Adipocyte (in vitro differentiated cells): Measurements from ENCODE around the gene BAZ2B.

Source experiments
- DNase-seq: peaks from one replicate; pipeline ENCODE4 v3.0.0-alpha.2; 2015; ENCODE audit warnings: low read depth
- H3K27me3 ChIP-seq: replicated peaks from 2 replicates; pipeline ENCODE4 v1.7.0; 2013; ENCODE audit warnings: mild to moderate bottlenecking, low read length, moderate library complexity; ENCODE audit not compliant: control insufficient read depth, insufficient read depth
- H3K36me3 ChIP-seq: 2 replicates; pipeline ENCODE4 v1.7.0; 2013; ENCODE audit warnings: low read length, mild to moderate bottlenecking, moderate library complexity; ENCODE audit not compliant: control insufficient read depth, insufficient read depth, severe bottlenecking
- H3K4me1 ChIP-seq: 2 replicates; pipeline ENCODE4 v1.7.0; 2013; ENCODE audit warnings: mild to moderate bottlenecking, low read length, moderate library complexity; ENCODE audit not compliant: control insufficient read depth, insufficient read depth
- H3K4me3 ChIP-seq: 2 replicates; pipeline ENCODE4 v1.7.0; 2013; ENCODE audit warnings: mild to moderate bottlenecking, low read length, moderate library complexity
- H3K9ac ChIP-seq: 2 replicates; pipeline ENCODE4 v1.7.0; 2013; ENCODE audit warnings: mild to moderate bottlenecking, low read length, moderate library complexity
- H3K9me3 ChIP-seq: 2 replicates; pipeline ENCODE4 v1.7.0; 2013; ENCODE audit warnings: mild to moderate bottlenecking, low read length, moderate library complexity; ENCODE audit not compliant: control insufficient read depth

BAZ2B gene

GRCh38 chr2:159460227-159460626 is 156.1 kb downstream of the BAZ2B start:
- Histone ChIP-seq H3K9me3 (no peaks in the 10 kb centered on the region), H3K4me3 (no peak overlapping the region), H3K36me3 (no peaks in the 10 kb centered on the region), H3K27me3 (no peaks in the 10 kb centered on the region), H3K9ac (no peak overlapping the region), H3K4me1 (peaks cover 4% of the 10 kb centered on the region)
- no peak for DNase-seq

- no peak overlapping the region for H3K4me3 ChIP-seq
- H3K9ac ChIP-seq: no peak overlapping the region
- no peaks in the 10 kb centered on the region for H3K36me3 ChIP-seq
- peaks cover 7% of the 10 kb centered on the region for H3K4me1 ChIP-seq
- H3K9me3 ChIP-seq: no peaks in the 10 kb centered on the region
- no peak for DNase-seq
- H3K27me3 ChIP-seq: no peaks in the 10 kb centered on the region
These were observed 157.1 kb downstream of the BAZ2B start for GRCh38 chr2:159459279-159459678.

GRCh38 chr2:159457589-159457988 is 158.8 kb downstream of the BAZ2B start:
- peaks cover 7% of the 10 kb centered on the region for H3K4me1 ChIP-seq
- H3K36me3 ChIP-seq: no peaks in the 10 kb centered on the region
- DNase-seq: no peak
- no peaks in the 10 kb centered on the region for H3K9me3 ChIP-seq
- H3K4me3 ChIP-seq: no peak overlapping the region
- no peaks in the 10 kb centered on the region for H3K27me3 ChIP-seq
- H3K9ac ChIP-seq: no peak overlapping the region

- Histone ChIP-seq H3K27me3 (no peaks in the 10 kb centered on the region), H3K9me3 (no peaks in the 10 kb centered on the region), H3K36me3 (no peaks in the 10 kb centered on the region), H3K9ac (no peak overlapping the region), H3K4me3 (no peak overlapping the region), H3K4me1 (peaks cover 7% of the 10 kb centered on the region)
- peak; percentile 25 for DNase-seq
These were observed 159.6 kb downstream of the BAZ2B start for GRCh38 chr2:159456500-159457426.

- no peak overlapping the region for H3K4me3 ChIP-seq
- no peaks in the 10 kb centered on the region for H3K36me3 ChIP-seq
- H3K9me3 ChIP-seq: no peaks in the 10 kb centered on the region
- no peak overlapping the region for H3K9ac ChIP-seq
- no peak for DNase-seq
- H3K4me1 ChIP-seq: peaks cover 7% of the 10 kb centered on the region
- no peaks in the 10 kb centered on the region for H3K27me3 ChIP-seq
These were observed 160.9 kb downstream of the BAZ2B start for GRCh38 chr2:159455330-159455918.

- DNase-seq: no peak
- Histone ChIP-seq H3K36me3 (no peaks in the 10 kb centered on the region), H3K4me3 (no peak overlapping the region), H3K4me1 (peaks cover 7% of the 10 kb centered on the region), H3K9me3 (no peaks in the 10 kb centered on the region), H3K9ac (no peak overlapping the region), H3K27me3 (no peaks in the 10 kb centered on the region)
These were observed 162.2 kb downstream of the BAZ2B start for GRCh38 chr2:159454185-159454584.

- H3K4me3 ChIP-seq: no peak overlapping the region
- DNase-seq: no peak
- H3K9ac ChIP-seq: no peak overlapping the region
- no peaks in the 10 kb centered on the region for H3K27me3 ChIP-seq
- no peaks in the 10 kb centered on the region for H3K9me3 ChIP-seq
- peaks cover 26% of the 10 kb centered on the region for H3K36me3 ChIP-seq
- peaks cover 2% of the 10 kb centered on the region for H3K4me1 ChIP-seq
These were observed 166.2 kb downstream of the BAZ2B start for GRCh38 chr2:159450180-159450579.

GRCh38 chr2:159449504-159450124 is 166.7 kb downstream of the BAZ2B start:
- DNase-seq: peak; percentile 25
- H3K4me1 ChIP-seq: no peaks in the 10 kb centered on the region
- H3K4me3 ChIP-seq: no peak overlapping the region
- no peaks in the 10 kb centered on the region for H3K27me3 ChIP-seq
- no peaks in the 10 kb centered on the region for H3K9me3 ChIP-seq
- H3K9ac ChIP-seq: no peak overlapping the region
- peaks cover 31% of the 10 kb centered on the region for H3K36me3 ChIP-seq

GRCh38 chr2:159446817-159447216 is 169.5 kb downstream of the BAZ2B start:
- no peak overlapping the region for H3K9ac ChIP-seq
- H3K4me1 ChIP-seq: peaks cover 16% of the 10 kb centered on the region
- DNase-seq: no peak
- H3K36me3 ChIP-seq: peaks cover 37% of the 10 kb centered on the region
- H3K27me3 ChIP-seq: no peaks in the 10 kb centered on the region
- no peak overlapping the region for H3K4me3 ChIP-seq
- H3K9me3 ChIP-seq: no peaks in the 10 kb centered on the region

GRCh38 chr2:159446201-159446600 is 170.1 kb downstream of the BAZ2B start:
- H3K27me3 ChIP-seq: no peaks in the 10 kb centered on the region
- no peak overlapping the region for H3K9ac ChIP-seq
- no peak overlapping the region for H3K4me3 ChIP-seq
- no peaks in the 10 kb centered on the region for H3K9me3 ChIP-seq
- H3K4me1 ChIP-seq: peaks cover 17% of the 10 kb centered on the region
- H3K36me3 ChIP-seq: peaks cover 37% of the 10 kb centered on the region
- no peak for DNase-seq

- Histone ChIP-seq H3K36me3 (peaks cover 37% of the 10 kb centered on the region), H3K9ac (no peak overlapping the region), H3K4me1 (peaks cover 17% of the 10 kb centered on the region), H3K27me3 (no peaks in the 10 kb centered on the region), H3K4me3 (no peak overlapping the region), H3K9me3 (no peaks in the 10 kb centered on the region)
- DNase-seq: no peak
These were observed 171.0 kb downstream of the BAZ2B start for GRCh38 chr2:159445307-159445706.
